H1 (cell line): ENCODE measurements around the gene DYSF. TPM values are rescaled to one million over a fixed set of nuclear protein-coding genes. Genes with fewer than 3 reads are reported as not detected.

Experiments used
- FOSL1 ChIP-seq: IDR thresholded peaks from 2 replicates; pipeline ENCODE4 v1.6.1; 2011; ENCODE audit warnings: mild to moderate bottlenecking, low read depth, low read length, moderate library complexity; ENCODE audit not compliant: insufficient read depth
- KDM1A ChIP-seq: fragments of 200-600, 300-600 bp; sonication (generic); IDR thresholded peaks from 2 replicates; pipeline ENCODE4 v1.7.1; 2016; ENCODE audit warnings: mild to moderate bottlenecking, low read length, borderline replicate concordance
- TAF7 ChIP-seq: optimal IDR thresholded peaks from 2 replicates; pipeline ENCODE3; 2011; ENCODE audit warnings: low read depth, mild to moderate bottlenecking, inconsistent platforms, low read length, moderate library complexity, borderline replicate concordance
- polyA plus RNA-seq, 7 experiments: library from polyadenylated mRNA; depleted of rRNA in 3 of 7; stranded (reverse) in 5 of 7; unstranded in 2 of 7; fragments of >200 nt in 5 of 7; fragments of 200-250 nt in 2 of 7; gene quantifications; 1 replicate in 5 of 7; 2 replicates in 1 of 7; 4 replicates in 1 of 7; pipeline versions ENCODE4 v1.2.1 to v1.2.3, GENCODE V29; 2011 to 2013; ENCODE audit warnings: missing spikeins in 2 of 7, mixed read lengths in 2 of 7
- total RNA-seq: library from RNA; stranded (reverse); fragmentation: NEBNext Ultra II Directional; extraction: Animal tissue kit (Norgen Biotek cat#: 25700); gene quantifications from 2 replicates; pipeline ENCODE4 v1.2.1, GENCODE V29; 2021
- TF ChIP-seq, protein P1 (sequence below): fragments of 300-600 bp; sonication (generic); IDR thresholded peaks from 2 replicates; pipeline ENCODE4 v1.7.1; 2012; ENCODE audit warnings: low read length, moderate library complexity, mild to moderate bottlenecking, inconsistent platforms; ENCODE audit not compliant: insufficient replicate concordance

The DYSF gene
- total and polyA plus RNA-seq, 2 of the 8 experiments (the other 6 are each of a cell fraction or from before 2014, with no cell fraction given): 5.8 to 7.1 TPM

DNA sequence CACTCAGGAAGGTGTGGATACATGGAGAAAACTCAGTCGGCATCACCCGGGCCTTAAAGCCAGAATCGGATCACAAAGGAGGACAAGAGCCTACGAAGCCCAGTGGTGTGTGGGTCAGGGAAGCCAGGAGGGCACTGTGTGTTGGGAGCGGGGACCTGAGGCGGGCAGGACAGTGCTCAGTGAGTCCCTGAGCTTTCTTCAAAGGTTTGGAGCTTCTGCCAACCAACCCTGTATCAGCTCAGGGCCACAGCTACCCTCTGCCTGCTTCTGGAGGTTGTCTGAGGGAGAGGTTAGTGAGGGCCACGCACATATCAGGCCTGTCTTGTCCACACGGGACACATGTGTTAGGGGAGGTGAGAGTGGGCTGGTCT is 52.4 kb downstream of the DYSF start (continued):
- TF ChIP-seq FOSL1 (no peak), TAF7 (no peak), KDM1A (no peak)
- TF ChIP-seq, protein P1, sequence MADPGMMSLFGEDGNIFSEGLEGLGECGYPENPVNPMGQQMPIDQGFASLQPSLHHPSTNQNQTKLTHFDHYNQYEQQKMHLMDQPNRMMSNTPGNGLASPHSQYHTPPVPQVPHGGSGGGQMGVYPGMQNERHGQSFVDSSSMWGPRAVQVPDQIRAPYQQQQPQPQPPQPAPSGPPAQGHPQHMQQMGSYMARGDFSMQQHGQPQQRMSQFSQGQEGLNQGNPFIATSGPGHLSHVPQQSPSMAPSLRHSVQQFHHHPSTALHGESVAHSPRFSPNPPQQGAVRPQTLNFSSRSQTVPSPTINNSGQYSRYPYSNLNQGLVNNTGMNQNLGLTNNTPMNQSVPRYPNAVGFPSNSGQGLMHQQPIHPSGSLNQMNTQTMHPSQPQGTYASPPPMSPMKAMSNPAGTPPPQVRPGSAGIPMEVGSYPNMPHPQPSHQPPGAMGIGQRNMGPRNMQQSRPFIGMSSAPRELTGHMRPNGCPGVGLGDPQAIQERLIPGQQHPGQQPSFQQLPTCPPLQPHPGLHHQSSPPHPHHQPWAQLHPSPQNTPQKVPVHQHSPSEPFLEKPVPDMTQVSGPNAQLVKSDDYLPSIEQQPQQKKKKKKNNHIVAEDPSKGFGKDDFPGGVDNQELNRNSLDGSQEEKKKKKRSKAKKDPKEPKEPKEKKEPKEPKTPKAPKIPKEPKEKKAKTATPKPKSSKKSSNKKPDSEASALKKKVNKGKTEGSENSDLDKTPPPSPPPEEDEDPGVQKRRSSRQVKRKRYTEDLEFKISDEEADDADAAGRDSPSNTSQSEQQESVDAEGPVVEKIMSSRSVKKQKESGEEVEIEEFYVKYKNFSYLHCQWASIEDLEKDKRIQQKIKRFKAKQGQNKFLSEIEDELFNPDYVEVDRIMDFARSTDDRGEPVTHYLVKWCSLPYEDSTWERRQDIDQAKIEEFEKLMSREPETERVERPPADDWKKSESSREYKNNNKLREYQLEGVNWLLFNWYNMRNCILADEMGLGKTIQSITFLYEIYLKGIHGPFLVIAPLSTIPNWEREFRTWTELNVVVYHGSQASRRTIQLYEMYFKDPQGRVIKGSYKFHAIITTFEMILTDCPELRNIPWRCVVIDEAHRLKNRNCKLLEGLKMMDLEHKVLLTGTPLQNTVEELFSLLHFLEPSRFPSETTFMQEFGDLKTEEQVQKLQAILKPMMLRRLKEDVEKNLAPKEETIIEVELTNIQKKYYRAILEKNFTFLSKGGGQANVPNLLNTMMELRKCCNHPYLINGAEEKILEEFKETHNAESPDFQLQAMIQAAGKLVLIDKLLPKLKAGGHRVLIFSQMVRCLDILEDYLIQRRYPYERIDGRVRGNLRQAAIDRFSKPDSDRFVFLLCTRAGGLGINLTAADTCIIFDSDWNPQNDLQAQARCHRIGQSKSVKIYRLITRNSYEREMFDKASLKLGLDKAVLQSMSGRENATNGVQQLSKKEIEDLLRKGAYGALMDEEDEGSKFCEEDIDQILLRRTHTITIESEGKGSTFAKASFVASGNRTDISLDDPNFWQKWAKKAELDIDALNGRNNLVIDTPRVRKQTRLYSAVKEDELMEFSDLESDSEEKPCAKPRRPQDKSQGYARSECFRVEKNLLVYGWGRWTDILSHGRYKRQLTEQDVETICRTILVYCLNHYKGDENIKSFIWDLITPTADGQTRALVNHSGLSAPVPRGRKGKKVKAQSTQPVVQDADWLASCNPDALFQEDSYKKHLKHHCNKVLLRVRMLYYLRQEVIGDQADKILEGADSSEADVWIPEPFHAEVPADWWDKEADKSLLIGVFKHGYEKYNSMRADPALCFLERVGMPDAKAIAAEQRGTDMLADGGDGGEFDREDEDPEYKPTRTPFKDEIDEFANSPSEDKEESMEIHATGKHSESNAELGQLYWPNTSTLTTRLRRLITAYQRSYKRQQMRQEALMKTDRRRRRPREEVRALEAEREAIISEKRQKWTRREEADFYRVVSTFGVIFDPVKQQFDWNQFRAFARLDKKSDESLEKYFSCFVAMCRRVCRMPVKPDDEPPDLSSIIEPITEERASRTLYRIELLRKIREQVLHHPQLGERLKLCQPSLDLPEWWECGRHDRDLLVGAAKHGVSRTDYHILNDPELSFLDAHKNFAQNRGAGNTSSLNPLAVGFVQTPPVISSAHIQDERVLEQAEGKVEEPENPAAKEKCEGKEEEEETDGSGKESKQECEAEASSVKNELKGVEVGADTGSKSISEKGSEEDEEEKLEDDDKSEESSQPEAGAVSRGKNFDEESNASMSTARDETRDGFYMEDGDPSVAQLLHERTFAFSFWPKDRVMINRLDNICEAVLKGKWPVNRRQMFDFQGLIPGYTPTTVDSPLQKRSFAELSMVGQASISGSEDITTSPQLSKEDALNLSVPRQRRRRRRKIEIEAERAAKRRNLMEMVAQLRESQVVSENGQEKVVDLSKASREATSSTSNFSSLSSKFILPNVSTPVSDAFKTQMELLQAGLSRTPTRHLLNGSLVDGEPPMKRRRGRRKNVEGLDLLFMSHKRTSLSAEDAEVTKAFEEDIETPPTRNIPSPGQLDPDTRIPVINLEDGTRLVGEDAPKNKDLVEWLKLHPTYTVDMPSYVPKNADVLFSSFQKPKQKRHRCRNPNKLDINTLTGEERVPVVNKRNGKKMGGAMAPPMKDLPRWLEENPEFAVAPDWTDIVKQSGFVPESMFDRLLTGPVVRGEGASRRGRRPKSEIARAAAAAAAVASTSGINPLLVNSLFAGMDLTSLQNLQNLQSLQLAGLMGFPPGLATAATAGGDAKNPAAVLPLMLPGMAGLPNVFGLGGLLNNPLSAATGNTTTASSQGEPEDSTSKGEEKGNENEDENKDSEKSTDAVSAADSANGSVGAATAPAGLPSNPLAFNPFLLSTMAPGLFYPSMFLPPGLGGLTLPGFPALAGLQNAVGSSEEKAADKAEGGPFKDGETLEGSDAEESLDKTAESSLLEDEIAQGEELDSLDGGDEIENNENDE: no peak
